AML-193 (cell line): Measurements from ENCODE around the gene RNGTT.
"Not testable (repeated sequence)": the region's sequence is repeated elsewhere in the genome, so short reads cannot be mapped to it uniquely, and the experiment has no call there.

ENCODE experiments used
- DNase-seq, 2 experiments: peaks; one replicate each; lab custom pipeline; 2025; lab: John Stamatoyannopoulos, UW

Gene RNGTT

GRCh38 chr6:88910922-88911778 is 52.3 kb downstream of the RNGTT start:
- DNase-seq, result no peak

GRCh38 chr6:88908598-88909548 is 54.5 kb downstream of the RNGTT start:
- DNase-seq, result no peak

GRCh38 chr6:88907148-88907547 is 56.3 kb downstream of the RNGTT start:
- not testable (repeated sequence) for DNase-seq

DNA sequence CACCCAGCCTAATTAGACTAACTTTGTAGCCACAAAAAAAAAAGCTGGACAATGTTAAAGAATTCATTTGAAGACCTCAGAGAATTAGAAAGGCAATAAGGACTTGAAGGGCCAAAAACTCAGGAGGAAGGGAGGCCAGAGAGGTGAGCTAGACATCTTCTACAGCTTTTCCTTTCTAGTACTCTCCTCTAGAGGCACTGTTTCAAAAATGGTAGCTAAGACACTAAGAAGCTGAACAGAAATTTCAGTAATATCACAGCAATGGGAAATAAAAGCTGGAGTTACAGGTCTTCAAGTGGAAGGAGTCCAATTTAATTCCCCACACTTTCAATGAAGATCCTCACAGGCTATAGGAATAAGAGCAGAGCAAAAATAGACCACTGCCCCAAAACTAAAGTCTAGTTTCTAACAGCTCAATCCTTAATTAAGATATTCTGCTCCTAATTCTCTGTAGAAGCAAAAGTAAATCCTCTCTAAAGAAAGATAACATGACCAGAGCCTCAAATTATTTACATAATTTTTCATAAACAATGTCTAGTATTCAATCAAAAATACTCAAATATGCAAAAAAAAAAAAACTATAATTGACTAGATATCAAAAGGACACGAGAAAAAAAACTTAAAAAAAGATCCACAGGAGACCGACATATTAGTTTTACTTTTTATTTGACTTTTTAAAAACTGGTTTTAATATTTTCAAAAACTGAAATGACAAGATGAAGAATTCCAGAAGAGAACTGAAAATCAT is 63.7 kb downstream of the RNGTT start:
- DNase-seq, result peak; percentile 19 to 26

GRCh38 chr6:88895911-88896310 is 67.5 kb downstream of the RNGTT start:
- DNase-seq, result no peak

- no peak for DNase-seq
Observed at GRCh38 chr6:88890860-88891845, 72.3 kb downstream of the RNGTT start.

- DNase-seq, result no peak
Observed at GRCh38 chr6:88890394-88890793, 73.0 kb downstream of the RNGTT start.

DNA sequence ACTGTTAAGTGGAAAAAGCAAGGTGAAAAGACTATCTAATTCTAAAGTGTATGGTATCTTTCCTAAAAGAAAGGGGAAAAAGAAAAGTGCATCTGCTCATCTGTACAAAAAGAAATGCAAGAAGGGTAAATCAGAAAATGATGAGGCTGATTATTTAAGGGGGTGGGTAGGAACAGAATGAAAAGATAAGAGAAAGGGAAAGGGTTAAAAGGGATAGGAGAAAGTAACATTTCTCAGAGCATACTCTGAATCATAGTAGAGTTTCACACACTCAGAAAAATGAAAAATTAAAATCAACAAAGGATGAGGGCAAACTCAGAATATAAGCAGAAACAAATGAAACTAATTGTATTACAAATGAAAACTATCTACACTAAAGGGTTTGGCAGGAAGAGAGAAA is 79.1 kb downstream of the RNGTT start:
- DNase-seq, result no peak

GRCh38 chr6:88882536-88882935 is 80.9 kb downstream of the RNGTT start:
- DNase-seq, result no peak

GRCh38 chr6:88881451-88881850 is 82.0 kb downstream of the RNGTT start:
- DNase-seq, result no peak

- no peak for DNase-seq
Observed at GRCh38 chr6:88880021-88880420, 83.4 kb downstream of the RNGTT start.

- no peak for DNase-seq
Observed at GRCh38 chr6:88877893-88878292, 85.5 kb downstream of the RNGTT start.

DNA sequence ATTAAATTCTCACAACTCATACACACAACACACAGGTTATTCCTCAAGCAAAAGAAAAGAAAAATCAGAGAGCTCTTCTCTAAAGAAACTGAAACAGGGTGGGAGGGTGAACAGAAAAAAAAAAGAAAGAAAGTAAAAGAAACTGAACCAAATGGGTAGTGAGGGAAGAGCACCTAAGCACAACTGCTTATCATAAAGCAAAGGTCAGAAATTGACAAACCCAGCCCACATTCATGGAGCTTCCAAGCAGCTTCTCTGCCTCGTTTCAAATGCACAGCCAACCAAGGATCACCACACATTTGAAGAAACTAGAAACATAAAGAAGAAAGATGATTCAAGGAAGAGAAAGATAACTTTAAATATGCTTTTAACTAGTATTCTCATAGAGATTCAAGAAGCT is 90.5 kb downstream of the RNGTT start:
- DNase-seq, result no peak

DNA sequence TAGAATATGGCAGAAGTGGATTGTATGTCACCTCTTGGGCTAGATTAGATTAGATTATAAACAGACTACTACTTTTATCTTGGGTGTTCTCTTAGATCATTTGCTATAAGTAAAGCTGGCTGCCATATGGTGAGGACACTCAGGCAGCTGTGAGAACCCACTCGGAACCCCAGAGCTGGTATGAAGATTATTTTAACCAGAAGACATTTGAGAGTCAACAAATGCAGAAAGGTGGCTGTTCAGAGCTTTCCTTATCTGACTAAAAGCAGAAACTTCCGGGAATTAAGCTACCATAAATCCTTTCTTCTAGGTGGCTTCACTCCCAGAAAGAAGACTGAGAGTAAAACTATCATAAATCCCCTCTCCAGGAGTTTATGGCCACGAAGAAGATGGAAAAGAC is 91.9 kb downstream of the RNGTT start:
- DNase-seq, result no peak

GRCh38 chr6:88870717-88871330 is 92.6 kb downstream of the RNGTT start:
- peak; percentile 71 to 80 for DNase-seq

GRCh38 chr6:88869263-88870020 is 94.0 kb downstream of the RNGTT start:
- DNase-seq, result no peak

- no peak for DNase-seq
Observed at GRCh38 chr6:88867841-88868731, 95.3 kb downstream of the RNGTT start.

DNA sequence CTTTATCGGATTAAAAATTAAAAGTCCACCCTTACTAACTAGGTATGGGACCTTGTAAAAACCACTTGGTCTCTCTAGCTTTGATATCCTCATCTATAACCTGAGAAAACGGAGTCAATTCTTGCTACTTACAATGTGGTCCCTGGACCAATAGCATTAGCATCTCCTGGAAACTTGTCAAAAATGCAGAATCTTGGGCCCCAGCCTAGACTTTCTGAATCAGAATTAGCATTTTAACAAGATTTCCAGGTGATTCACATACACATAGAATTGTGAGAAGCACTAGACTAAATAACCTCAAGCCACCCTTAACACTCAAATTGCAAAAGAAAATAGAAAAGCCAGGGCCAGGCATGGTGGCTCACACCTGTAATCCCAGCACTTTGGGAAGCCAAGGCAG is 96.6 kb downstream of the RNGTT start:
- DNase-seq, result no peak

DNA sequence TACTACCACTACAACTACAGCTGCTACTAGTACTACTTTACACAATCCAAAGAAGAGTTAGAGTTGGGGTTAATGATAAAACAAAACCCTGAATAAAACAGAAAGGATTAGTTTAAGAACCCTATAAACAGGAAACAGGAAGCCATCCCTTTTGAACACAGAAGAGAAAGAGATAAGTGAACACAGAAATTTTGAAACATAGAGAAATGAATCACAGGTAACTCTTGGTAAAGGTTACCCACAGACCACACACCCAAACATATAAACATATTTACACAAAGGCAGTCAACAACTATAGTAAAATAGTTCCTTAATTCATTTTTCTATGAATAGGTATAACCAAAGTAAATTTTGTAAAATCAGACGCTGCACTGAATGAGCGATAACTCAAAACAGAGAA is 98.1 kb downstream of the RNGTT start:
- DNase-seq, result no peak
